Uterus (tissue), 4 donors: Measurements from ENCODE around the gene CHD5. TPM values are rescaled to one million over a fixed set of nuclear protein-coding genes. Genes with fewer than 3 reads are reported as not detected.
A peak's percentile ranks its signal among the peaks of the same experiment; 100 is the strongest.

Source experiments
- DNase-seq, 2 donors: peaks; one replicate each; pipeline ENCODE4 v3.0.0-alpha.2; 2019 to 2020
- H3K27ac ChIP-seq, 2 donors: fragments of 200-600 bp; sonication (generic); 1 replicate in 1 of 2; 2 replicates in 1 of 2; pipeline ENCODE4 v1.5.1; 2016 to 2018
- H3K27me3 ChIP-seq, 2 donors: fragments of 200-600 bp; sonication (generic); one replicate each; pipeline ENCODE4 v1.5.1; 2018 to 2019; ENCODE audit warnings: control low read depth in 1 of 2
- H3K36me3 ChIP-seq, 2 donors: fragments of 200-600 bp; sonication (generic); one replicate each; pipeline ENCODE4 v1.5.1; 2019; ENCODE audit warnings: control low read depth in 1 of 2
- H3K4me1 ChIP-seq, 2 donors: fragments of 200-600 bp; sonication (generic); one replicate each; pipeline ENCODE4 v1.5.1; 2018 to 2019; ENCODE audit warnings: control low read depth in 1 of 2
- H3K4me3 ChIP-seq, 2 donors: fragments of 200-600 bp; sonication (generic); 1 replicate in 1 of 2; 2 replicates in 1 of 2; pipeline ENCODE4 v1.5.1; 2018 to 2019; ENCODE audit warnings: mild to moderate bottlenecking in 1 of 2
- H3K9me3 ChIP-seq, 2 donors: fragments of 200-600 bp; sonication (generic); one replicate each; pipeline ENCODE4 v1.5.1; 2019; ENCODE audit warnings: control low read depth in 1 of 2
- POLR2A ChIP-seq, 2 donors: fragments of 450-650 bp; IDR thresholded peaks; one replicate each; pipeline ENCODE4 v1.6.1; 2016; ENCODE audit warnings: antibody characterized with exemption in 2 of 2, mild to moderate bottlenecking in 1 of 2, moderate library complexity in 1 of 2
- intact Hi-C: fragments of 100-400 bp; cut with DNase I; formaldehyde crosslinking; loops from one replicate; pipeline ENCODE4 v1.15.1; 2023; ENCODE audit warnings: low total_unique reads
- total RNA-seq, 4 donors: library from RNA; depleted of rRNA in 3 of 4; stranded (reverse); fragments of >200 nt in 3 of 4; gene quantifications; one replicate each; pipeline versions ENCODE4 v1.1.0 to v1.2.4, GENCODE V29; 2014 to 2023
- TF ChIP-seq, protein P1 (sequence below), 4 experiments: fragments of 200-600 bp in 2 of 4; fragments of 450-650 bp in 2 of 4; sonication (generic) in 2 of 4; IDR thresholded peaks; one replicate each; pipeline ENCODE4 v1.5.1; 2016 to 2019; ENCODE audit warnings: antibody characterized with exemption in 4 of 4, mild to moderate bottlenecking in 2 of 4, moderate library complexity in 1 of 4
- donor health status: DM: yes; HTN: yes; CAD: no.

CHD5 gene
- total RNA-seq, 4 donors from 2014 or later, result 0.69 to 1.3 TPM; not detected in 2

- H3K4me1 ChIP-seq, result no peaks in the 10 kb centered on the region
- H3K4me3 ChIP-seq, result no peak overlapping the region
- no peak for DNase-seq
- TF ChIP-seq, protein P1, sequence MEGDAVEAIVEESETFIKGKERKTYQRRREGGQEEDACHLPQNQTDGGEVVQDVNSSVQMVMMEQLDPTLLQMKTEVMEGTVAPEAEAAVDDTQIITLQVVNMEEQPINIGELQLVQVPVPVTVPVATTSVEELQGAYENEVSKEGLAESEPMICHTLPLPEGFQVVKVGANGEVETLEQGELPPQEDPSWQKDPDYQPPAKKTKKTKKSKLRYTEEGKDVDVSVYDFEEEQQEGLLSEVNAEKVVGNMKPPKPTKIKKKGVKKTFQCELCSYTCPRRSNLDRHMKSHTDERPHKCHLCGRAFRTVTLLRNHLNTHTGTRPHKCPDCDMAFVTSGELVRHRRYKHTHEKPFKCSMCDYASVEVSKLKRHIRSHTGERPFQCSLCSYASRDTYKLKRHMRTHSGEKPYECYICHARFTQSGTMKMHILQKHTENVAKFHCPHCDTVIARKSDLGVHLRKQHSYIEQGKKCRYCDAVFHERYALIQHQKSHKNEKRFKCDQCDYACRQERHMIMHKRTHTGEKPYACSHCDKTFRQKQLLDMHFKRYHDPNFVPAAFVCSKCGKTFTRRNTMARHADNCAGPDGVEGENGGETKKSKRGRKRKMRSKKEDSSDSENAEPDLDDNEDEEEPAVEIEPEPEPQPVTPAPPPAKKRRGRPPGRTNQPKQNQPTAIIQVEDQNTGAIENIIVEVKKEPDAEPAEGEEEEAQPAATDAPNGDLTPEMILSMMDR (IDR thresholded peaks at IDR 0.05), result no peak
- TF ChIP-seq POLR2A (IDR thresholded peaks at IDR 0.05), result no peak
- no peaks in the 10 kb centered on the region for H3K9me3 ChIP-seq
- no peak overlapping the region for H3K27ac ChIP-seq
- H3K36me3 ChIP-seq, result no peaks in the 10 kb centered on the region
- no peaks in the 10 kb centered on the region for H3K27me3 ChIP-seq
- intact Hi-C loops, result no loop called here
These were observed 37.4 kb downstream of the CHD5 start for GRCh38 chr1:6142734-6143133.

GRCh38 chr1:6142036-6142621, 38.0 kb downstream of the CHD5 start:
- H3K9me3 ChIP-seq, result no peaks in the 10 kb centered on the region
- H3K4me1 ChIP-seq, result no peaks in the 10 kb centered on the region
- H3K27ac ChIP-seq, result no peak overlapping the region
- no peaks in the 10 kb centered on the region for H3K27me3 ChIP-seq
- no peaks in the 10 kb centered on the region for H3K36me3 ChIP-seq
- DNase-seq, result no peak
- H3K4me3 ChIP-seq, result no peak overlapping the region
- intact Hi-C loops, result no loop called here
- TF ChIP-seq, protein P1 (IDR thresholded peaks at IDR 0.05), result no peak
- TF ChIP-seq POLR2A (IDR thresholded peaks at IDR 0.05), result no peak

DNA sequence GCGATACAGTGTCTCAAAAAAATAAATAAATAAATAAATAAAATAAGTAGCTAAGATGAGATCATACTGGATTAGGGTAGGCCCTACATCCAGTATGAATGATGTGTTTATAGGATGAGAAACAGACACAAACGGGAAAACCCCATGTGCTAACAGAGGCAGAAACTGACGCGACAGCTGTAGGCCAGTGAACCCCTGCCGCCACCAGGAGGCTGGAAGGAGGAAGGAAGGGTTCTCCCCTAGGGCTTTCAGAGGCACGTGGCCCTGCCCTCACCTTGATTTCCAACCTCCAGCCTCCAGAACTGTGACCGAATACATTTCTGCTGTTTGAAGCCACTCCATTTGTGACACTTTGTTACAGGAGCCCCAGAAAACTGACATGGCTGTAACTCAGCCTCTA, 38.5 kb downstream of the CHD5 start:
- no peaks in the 10 kb centered on the region for H3K36me3 ChIP-seq
- no peaks in the 10 kb centered on the region for H3K27me3 ChIP-seq
- H3K9me3 ChIP-seq, result no peaks in the 10 kb centered on the region
- no peak overlapping the region for H3K27ac ChIP-seq
- intact Hi-C loops, result no loop called here
- DNase-seq, result no peak
- no peak for TF ChIP-seq POLR2A (IDR thresholded peaks at IDR 0.05)
- TF ChIP-seq, protein P1 (IDR thresholded peaks at IDR 0.05), result peak in 1 of 4 experiments; percentile 5
- H3K4me1 ChIP-seq, result no peaks in the 10 kb centered on the region
- H3K4me3 ChIP-seq, result no peak overlapping the region

- no peaks in the 10 kb centered on the region for H3K4me1 ChIP-seq
These were observed 39.7 kb downstream of the CHD5 start for GRCh38 chr1:6140413-6140812.

DNA sequence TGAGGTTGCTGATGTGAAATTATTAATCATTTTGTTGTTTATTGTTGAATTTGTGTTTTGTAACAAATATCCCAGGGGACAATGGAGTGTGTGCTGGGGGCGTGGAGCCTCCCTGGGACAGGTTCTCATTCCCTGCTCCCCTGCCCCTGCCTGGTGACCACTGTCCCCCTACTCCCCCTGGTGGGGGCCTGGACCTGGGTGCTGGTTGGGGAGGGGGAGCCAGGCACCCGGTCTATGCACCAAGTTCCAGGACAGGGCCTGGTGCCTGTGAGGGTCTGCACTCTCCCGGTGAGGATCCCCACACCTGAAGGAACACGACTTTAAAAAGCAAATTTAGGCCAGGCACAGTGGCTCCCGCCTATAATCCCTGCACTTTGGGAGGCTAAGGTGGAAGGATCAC, 42.4 kb downstream of the CHD5 start:
- H3K27me3 ChIP-seq, result no peaks in the 10 kb centered on the region
- H3K27ac ChIP-seq, result no peak overlapping the region
- no peaks in the 10 kb centered on the region for H3K9me3 ChIP-seq
- intact Hi-C loops, result no loop called here
- H3K4me3 ChIP-seq, result no peak overlapping the region
- H3K36me3 ChIP-seq, result no peaks in the 10 kb centered on the region
- no peak for TF ChIP-seq POLR2A (IDR thresholded peaks at IDR 0.05)
- TF ChIP-seq, protein P1 (IDR thresholded peaks at IDR 0.05), result no peak
- H3K4me1 ChIP-seq, result no peaks in the 10 kb centered on the region
- DNase-seq, result no peak

More at GRCh38 chr1:6140413-6140812, 39.7 kb downstream of the CHD5 start:
- no peaks in the 10 kb centered on the region for H3K27me3 ChIP-seq
- H3K9me3 ChIP-seq, result no peaks in the 10 kb centered on the region
- no peak overlapping the region for H3K27ac ChIP-seq
- no peak for TF ChIP-seq POLR2A (IDR thresholded peaks at IDR 0.05)
- H3K36me3 ChIP-seq, result no peaks in the 10 kb centered on the region
- DNase-seq, result no peak
- no peak overlapping the region for H3K4me3 ChIP-seq
- intact Hi-C loops, result no loop called here
